Measurements from ENCODE around the gene PTGDS.

The PTGDS gene

DNA sequence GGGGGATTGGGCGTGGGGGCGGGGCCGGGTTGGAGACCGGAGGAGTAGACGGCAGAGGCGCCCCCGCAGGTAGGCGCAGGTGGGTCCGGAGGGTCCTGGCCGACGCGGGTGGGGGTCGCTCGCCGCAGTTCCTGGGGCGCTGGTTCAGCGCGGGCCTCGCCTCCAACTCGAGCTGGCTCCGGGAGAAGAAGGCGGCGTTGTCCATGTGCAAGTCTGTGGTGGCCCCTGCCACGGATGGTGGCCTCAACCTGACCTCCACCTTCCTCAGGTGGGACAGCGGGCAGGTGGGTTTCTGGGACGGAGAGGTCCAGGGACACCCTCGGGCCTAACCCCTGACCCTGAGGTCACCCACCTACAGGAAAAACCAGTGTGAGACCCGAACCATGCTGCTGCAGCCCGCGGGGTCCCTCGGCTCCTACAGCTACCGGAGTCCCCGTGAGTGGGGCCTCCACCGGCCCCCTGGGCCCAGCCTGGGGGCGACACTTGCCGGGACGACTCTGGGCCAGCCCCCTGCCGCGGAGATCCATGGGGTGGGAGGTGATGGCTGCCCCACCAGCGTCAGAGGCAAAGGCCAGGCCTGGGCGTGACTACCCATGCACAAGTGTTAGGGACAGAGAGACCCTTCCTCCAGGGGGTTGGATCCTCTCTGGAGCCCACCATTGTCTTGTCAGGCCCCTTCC is 1.7 kb downstream of the PTGDS start:
- no peaks in the 10 kb centered on the region for H3K27me3 ChIP-seq (ENCODE audit: insufficient read depth, low read length, poor library complexity)
- H3K9ac ChIP-seq (ENCODE audit: low read depth, low read length), result no peak overlapping the region
- no peak overlapping the region for H3K4me3 ChIP-seq (ENCODE audit: low read depth in 1 of 2, low read length in 2 of 2)
- H2AFZ ChIP-seq (ENCODE audit: low read depth, low read length), result no peak overlapping the region
- H3K9me3 ChIP-seq (ENCODE audit: insufficient read depth, low read length, severe bottlenecking), result no peaks in the 10 kb centered on the region
- H3K4me1 ChIP-seq (ENCODE audit: insufficient read depth, low read length), result no peaks in the 10 kb centered on the region
- no peaks in the 10 kb centered on the region for H4K20me1 ChIP-seq (ENCODE audit: insufficient read depth, low read length)
- H3K4me2 ChIP-seq (ENCODE audit: insufficient read depth, low read length), result no peak overlapping the region
- H3K27ac ChIP-seq (ENCODE audit: low read length), result no peak overlapping the region
- no peaks in the 10 kb centered on the region for H3K79me2 ChIP-seq (ENCODE audit: insufficient read depth, low read length)
- ATAC-seq (ENCODE audit: insufficient read depth, low read depth), result no peak
- DNase-seq, result no peak
- TF ChIP-seq, protein P1, sequence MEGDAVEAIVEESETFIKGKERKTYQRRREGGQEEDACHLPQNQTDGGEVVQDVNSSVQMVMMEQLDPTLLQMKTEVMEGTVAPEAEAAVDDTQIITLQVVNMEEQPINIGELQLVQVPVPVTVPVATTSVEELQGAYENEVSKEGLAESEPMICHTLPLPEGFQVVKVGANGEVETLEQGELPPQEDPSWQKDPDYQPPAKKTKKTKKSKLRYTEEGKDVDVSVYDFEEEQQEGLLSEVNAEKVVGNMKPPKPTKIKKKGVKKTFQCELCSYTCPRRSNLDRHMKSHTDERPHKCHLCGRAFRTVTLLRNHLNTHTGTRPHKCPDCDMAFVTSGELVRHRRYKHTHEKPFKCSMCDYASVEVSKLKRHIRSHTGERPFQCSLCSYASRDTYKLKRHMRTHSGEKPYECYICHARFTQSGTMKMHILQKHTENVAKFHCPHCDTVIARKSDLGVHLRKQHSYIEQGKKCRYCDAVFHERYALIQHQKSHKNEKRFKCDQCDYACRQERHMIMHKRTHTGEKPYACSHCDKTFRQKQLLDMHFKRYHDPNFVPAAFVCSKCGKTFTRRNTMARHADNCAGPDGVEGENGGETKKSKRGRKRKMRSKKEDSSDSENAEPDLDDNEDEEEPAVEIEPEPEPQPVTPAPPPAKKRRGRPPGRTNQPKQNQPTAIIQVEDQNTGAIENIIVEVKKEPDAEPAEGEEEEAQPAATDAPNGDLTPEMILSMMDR (IDR thresholded peaks at IDR 0.05; ENCODE audit: borderline replicate concordance, extremely low read depth, low read length, poor library complexity, severe bottlenecking), result no peak
- no peak for TF ChIP-seq EZH2 (IDR thresholded peaks at IDR 0.05; ENCODE audit: borderline replicate concordance, low read depth, low read length, severe bottlenecking)
- H3K36me3 ChIP-seq (ENCODE audit: insufficient read depth, low read length), result no peaks in the 10 kb centered on the region

DNA sequence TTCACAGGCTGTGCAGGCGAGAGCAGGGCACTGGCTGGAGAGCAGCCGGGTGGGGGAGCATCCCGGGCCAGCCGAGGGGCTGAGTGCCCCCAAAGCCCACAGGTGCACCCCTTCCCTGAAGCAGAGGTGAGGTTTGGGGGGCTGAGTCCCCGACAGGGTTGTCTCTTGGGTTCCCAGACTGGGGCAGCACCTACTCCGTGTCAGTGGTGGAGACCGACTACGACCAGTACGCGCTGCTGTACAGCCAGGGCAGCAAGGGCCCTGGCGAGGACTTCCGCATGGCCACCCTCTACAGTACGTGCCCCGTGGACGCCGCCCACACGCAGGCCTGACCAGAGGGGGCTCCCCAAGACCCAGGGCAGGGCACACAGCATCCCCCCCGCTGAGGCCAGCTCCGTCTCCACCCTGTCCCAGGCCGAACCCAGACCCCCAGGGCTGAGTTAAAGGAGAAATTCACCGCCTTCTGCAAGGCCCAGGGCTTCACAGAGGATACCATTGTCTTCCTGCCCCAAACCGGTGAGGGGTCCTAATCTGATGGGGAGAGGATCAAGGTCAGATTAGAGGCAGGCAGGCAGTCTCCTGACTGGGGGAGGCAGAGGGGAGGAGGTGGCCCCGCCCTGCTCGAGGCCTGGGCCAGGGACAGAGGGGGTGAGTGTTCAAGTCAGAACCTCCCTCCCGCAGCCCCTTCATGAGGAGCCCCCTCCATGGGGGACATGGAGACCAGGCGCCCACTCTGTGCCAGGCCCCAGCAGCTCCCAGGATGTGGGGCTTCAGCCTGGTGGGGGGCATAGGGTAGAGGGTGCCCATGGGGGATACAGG is 2.7 kb downstream of the PTGDS start:
- H3K79me2 ChIP-seq (ENCODE audit: insufficient read depth, low read length), result no peaks in the 10 kb centered on the region
- TF ChIP-seq EZH2 (IDR thresholded peaks at IDR 0.05; ENCODE audit: borderline replicate concordance, low read depth, low read length, severe bottlenecking), result no peak
- TF ChIP-seq, protein P1 (IDR thresholded peaks at IDR 0.05; ENCODE audit: borderline replicate concordance, extremely low read depth, low read length, poor library complexity, severe bottlenecking), result no peak
- no peak overlapping the region for H3K9ac ChIP-seq (ENCODE audit: low read depth, low read length)
- H4K20me1 ChIP-seq (ENCODE audit: insufficient read depth, low read length), result no peaks in the 10 kb centered on the region
- no peak overlapping the region for H3K4me2 ChIP-seq (ENCODE audit: insufficient read depth, low read length)
- no peak overlapping the region for H3K27ac ChIP-seq (ENCODE audit: low read length)
- DNase-seq (no peak), ATAC-seq (ENCODE audit: insufficient read depth, low read depth) (no peak)
- no peaks in the 10 kb centered on the region for H3K36me3 ChIP-seq (ENCODE audit: insufficient read depth, low read length)
- no peak overlapping the region for H2AFZ ChIP-seq (ENCODE audit: low read depth, low read length)
- no peaks in the 10 kb centered on the region for H3K9me3 ChIP-seq (ENCODE audit: insufficient read depth, low read length, severe bottlenecking)
- no peak overlapping the region for H3K4me3 ChIP-seq (ENCODE audit: low read depth in 1 of 2, low read length in 2 of 2)
- no peaks in the 10 kb centered on the region for H3K4me1 ChIP-seq (ENCODE audit: insufficient read depth, low read length)
- H3K27me3 ChIP-seq (ENCODE audit: insufficient read depth, low read length, poor library complexity), result no peaks in the 10 kb centered on the region

DNA sequence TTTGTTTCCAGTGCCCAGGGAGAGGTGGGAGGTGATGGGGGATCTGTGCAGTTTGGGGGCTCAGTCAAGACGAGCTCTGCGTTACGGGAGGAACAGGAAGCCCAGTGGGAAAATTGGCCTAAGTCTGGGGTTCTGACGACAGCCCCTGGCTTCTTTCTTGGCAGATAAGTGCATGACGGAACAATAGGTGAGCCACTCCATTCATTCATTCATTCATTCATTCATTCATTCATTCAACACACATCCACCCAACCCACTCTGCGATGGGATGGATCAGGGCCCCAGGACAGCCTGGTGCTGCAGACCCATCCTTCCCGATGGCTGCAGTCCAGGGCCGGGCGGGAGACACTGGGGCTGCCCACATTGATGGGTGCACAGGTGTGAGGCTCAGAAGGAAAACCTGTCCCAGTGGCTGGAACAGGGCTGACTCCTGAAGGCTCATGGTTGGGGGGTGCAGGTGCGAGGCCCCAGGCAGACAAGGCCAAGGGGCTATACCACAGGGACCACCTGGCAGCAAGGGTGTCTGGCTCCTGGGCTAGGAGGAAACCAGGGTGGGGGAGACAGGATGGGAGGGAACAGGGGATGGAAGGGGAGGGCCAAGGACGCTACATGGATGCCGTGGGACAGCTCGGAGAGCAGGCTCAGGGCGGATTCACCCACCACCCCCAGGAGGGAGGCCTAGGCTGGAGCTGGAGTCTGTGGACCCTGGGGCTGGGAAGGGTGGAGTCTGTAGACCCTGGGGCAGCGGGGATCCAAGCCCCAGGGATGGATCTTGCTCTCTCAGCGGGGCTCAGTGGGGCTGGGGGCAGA is 3.6 kb downstream of the PTGDS start:
- no peak for DNase-seq
- Histone ChIP-seq H3K27me3 (ENCODE audit: insufficient read depth, low read length, poor library complexity) (no peaks in the 10 kb centered on the region), H3K4me2 (ENCODE audit: insufficient read depth, low read length) (no peak overlapping the region), H2AFZ (ENCODE audit: low read depth, low read length) (no peak overlapping the region), H3K9ac (ENCODE audit: low read depth, low read length) (no peak overlapping the region), H3K4me1 (ENCODE audit: insufficient read depth, low read length) (no peaks in the 10 kb centered on the region), H3K27ac (ENCODE audit: low read length) (no peak overlapping the region), H3K4me3 (ENCODE audit: low read depth in 1 of 2, low read length in 2 of 2) (no peak overlapping the region), H4K20me1 (ENCODE audit: insufficient read depth, low read length) (no peaks in the 10 kb centered on the region), H3K9me3 (ENCODE audit: insufficient read depth, low read length, severe bottlenecking) (no peaks in the 10 kb centered on the region), H3K79me2 (ENCODE audit: insufficient read depth, low read length) (no peaks in the 10 kb centered on the region), H3K36me3 (ENCODE audit: insufficient read depth, low read length) (no peaks in the 10 kb centered on the region)
- TF ChIP-seq, protein P1 (IDR thresholded peaks at IDR 0.05; ENCODE audit: borderline replicate concordance, extremely low read depth, low read length, poor library complexity, severe bottlenecking), result no peak
- no peak for TF ChIP-seq EZH2 (IDR thresholded peaks at IDR 0.05; ENCODE audit: borderline replicate concordance, low read depth, low read length, severe bottlenecking)
- no peak for ATAC-seq (ENCODE audit: insufficient read depth, low read depth)

Data from DND-41 (cell line).